NCI-H1092 treated with DMSO at 0.1 percent for 48 hours (cell line): ENCODE measurements around the gene SUMO2.

Source experiments
- DNase-seq: peaks from one replicate; lab custom pipeline; 2025; lab: John Stamatoyannopoulos, UW

Gene SUMO2

GRCh38 chr17:75124041-75124818, 58.5 kb downstream of the SUMO2 start:
- DNase-seq: no peak

DNA sequence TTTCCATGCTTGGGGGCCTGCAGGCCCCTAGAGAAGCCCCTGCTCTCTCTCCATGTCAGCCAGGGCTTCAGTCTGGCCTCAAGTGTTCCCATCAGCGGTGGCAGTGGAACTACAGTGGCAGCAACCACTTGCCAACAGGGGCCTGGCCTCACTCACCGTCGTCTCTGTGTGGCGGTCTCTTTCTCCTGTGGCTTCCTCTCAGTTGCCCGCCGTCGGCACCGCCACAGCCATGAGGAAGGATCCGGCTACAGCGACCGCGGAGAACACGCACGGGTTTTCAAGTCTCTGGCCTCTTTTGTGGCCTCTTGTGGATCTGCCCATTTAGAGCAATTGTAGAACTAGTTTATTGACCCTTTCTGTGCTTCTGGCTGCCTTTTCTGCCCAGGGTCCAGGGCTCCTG, 64.5 kb downstream of the SUMO2 start:
- no peak for DNase-seq

- no peak for DNase-seq
These were observed 66.0 kb downstream of the SUMO2 start for GRCh38 chr17:75116737-75117136.
